GM23338 (cell line): ENCODE results near the gene AP3B2. TPM values are rescaled to one million over a fixed set of nuclear protein-coding genes. Genes with fewer than 3 reads are reported as not detected.

Source experiments
- ATAC-seq: fragments of 200-7000 bp; cut with Tn5 transposase; 3 replicates; pipeline ENCODE4 v1.9.1; 2020
- DNase-seq: peaks from one replicate; pipeline ENCODE4 v3.0.0-alpha.2; 2015; ENCODE audit warnings: low spot score
- H2AFZ ChIP-seq: fragments of 200-600 bp; sonication (generic); 2 replicates; pipeline ENCODE4 v1.8.0; 2016; ENCODE audit warnings: antibody characterized with exemption, mild to moderate bottlenecking, moderate library complexity
- H3F3A ChIP-seq: fragments of 200-600 bp; sonication (generic); replicated peaks from 2 replicates; pipeline ENCODE4 v1.8.0; 2017; ENCODE audit warnings: antibody characterized with exemption, mixed run types, low read depth
- H3K27ac ChIP-seq: fragments of 200-600 bp; sonication (generic); 2 replicates; pipeline ENCODE4 v1.6.1; 2016; ENCODE audit warnings: low read depth
- H3K27me3 ChIP-seq: fragments of 200-600 bp; sonication (generic); 2 replicates; pipeline ENCODE4 v1.8.0; 2016; ENCODE audit warnings: mild to moderate bottlenecking, mixed run types, moderate library complexity; ENCODE audit not compliant: insufficient read depth
- H3K36me3 ChIP-seq: fragments of 200-600 bp; sonication (generic); 2 replicates; pipeline ENCODE4 v1.8.0; 2016; ENCODE audit warnings: mild to moderate bottlenecking; ENCODE audit not compliant: insufficient read depth
- H3K4me1 ChIP-seq: fragments of 200-600 bp; sonication (generic); 2 replicates; pipeline ENCODE4 v1.8.0; 2016; ENCODE audit warnings: mild to moderate bottlenecking, moderate library complexity; ENCODE audit not compliant: insufficient read depth
- H3K4me2 ChIP-seq: fragments of 200-600 bp; sonication (generic); 2 replicates; pipeline ENCODE4 v1.7.1; 2017; ENCODE audit warnings: mixed run types
- H3K4me3 ChIP-seq: fragments of 200-600 bp; sonication (generic); 2 replicates; pipeline ENCODE4 v1.6.1; 2016; ENCODE audit warnings: mixed run types
- H3K79me2 ChIP-seq: fragments of 200-600 bp; sonication (generic); replicated peaks from 2 replicates; pipeline ENCODE4 v1.8.0; 2017; ENCODE audit warnings: mild to moderate bottlenecking; ENCODE audit not compliant: insufficient read depth
- H3K9me2 ChIP-seq: fragments of 200-600 bp; sonication (generic); 2 replicates; pipeline ENCODE4 v1.8.0; 2017; ENCODE audit not compliant: insufficient read depth
- H4K20me1 ChIP-seq: fragments of 200-600 bp; sonication (generic); replicated peaks from 2 replicates; pipeline ENCODE4 v1.8.0; 2017; ENCODE audit warnings: mild to moderate bottlenecking; ENCODE audit not compliant: insufficient read depth
- H3K27ac Mint-ChIP-seq: 2 replicates; pipeline ENCODE4 v1.8.0; 2020; ENCODE audit warnings: inconsistent platforms, mild to moderate bottlenecking, moderate library complexity, mixed read lengths
- H3K27me3 Mint-ChIP-seq: 3 replicates; pipeline ENCODE4 v1.8.0; 2022; ENCODE audit warnings: low read depth, mild to moderate bottlenecking, moderate library complexity, mixed read lengths, inconsistent platforms; ENCODE audit not compliant: insufficient read depth, poor library complexity
- H3K36me3 Mint-ChIP-seq: 3 replicates; pipeline ENCODE4 v1.8.0; 2021; ENCODE audit warnings: low read depth, mild to moderate bottlenecking, inconsistent platforms, moderate library complexity, mixed read lengths
- H3K4me1 Mint-ChIP-seq: 3 replicates; pipeline ENCODE4 v1.8.0; 2020; ENCODE audit warnings: mild to moderate bottlenecking, inconsistent platforms, mixed read lengths
- H3K4me3 Mint-ChIP-seq: 3 replicates; pipeline ENCODE4 v1.8.0; 2021; ENCODE audit warnings: moderate library complexity, mild to moderate bottlenecking, inconsistent platforms, mixed read lengths
- H3K9me3 Mint-ChIP-seq: 3 replicates; pipeline ENCODE4 v1.8.0; 2020; ENCODE audit warnings: moderate library complexity, mild to moderate bottlenecking, inconsistent platforms, mixed read lengths
- CREB1 ChIP-seq: fragments of 250-450 bp; sonication (Bioruptor Pico); IDR thresholded peaks from 2 replicates; pipeline ENCODE4 v1.5.0; 2020; ENCODE audit warnings: low read depth, mild to moderate bottlenecking, moderate library complexity
- EZH2 ChIP-seq: fragments of 200-600 bp; sonication (generic); IDR thresholded peaks from one replicate; pipeline ENCODE4 v1.8.0; 2017; ENCODE audit warnings: antibody characterized with exemption, mild to moderate bottlenecking, low read depth; ENCODE audit not compliant: unreplicated experiment
- EZH2phosphoT487 ChIP-seq: fragments of 200-600 bp; sonication (generic); IDR thresholded peaks from one replicate; pipeline ENCODE4 v1.8.1; 2018; ENCODE audit warnings: antibody characterized with exemption; ENCODE audit not compliant: unreplicated experiment
- JUNB ChIP-seq: IDR thresholded peaks from one replicate; pipeline ENCODE4 v1.6.1; 2016; ENCODE audit warnings: antibody characterized with exemption; ENCODE audit not compliant: unreplicated experiment
- NANOG ChIP-seq: IDR thresholded peaks from 2 replicates; pipeline ENCODE4 v1.6.1; 2016; ENCODE audit warnings: antibody characterized with exemption, borderline replicate concordance
- POLR2AphosphoS5 ChIP-seq: IDR thresholded peaks from 2 replicates; pipeline ENCODE4 v1.6.1; 2016; ENCODE audit warnings: antibody characterized with exemption, low read depth
- REST ChIP-seq: IDR thresholded peaks from one replicate; pipeline ENCODE4 v1.6.1; 2018; ENCODE audit warnings: antibody characterized with exemption; ENCODE audit not compliant: unreplicated experiment
- STAT1 ChIP-seq: IDR thresholded peaks from one replicate; pipeline ENCODE4 v1.6.1; 2016; ENCODE audit warnings: antibody characterized with exemption; ENCODE audit not compliant: unreplicated experiment
- ZNF114 ChIP-seq: fragments of 250-450 bp; sonication (Bioruptor Pico); IDR thresholded peaks from 2 replicates; pipeline ENCODE4 v1.5.0; 2020; ENCODE audit warnings: mild to moderate bottlenecking, moderate library complexity
- ZNF331 ChIP-seq: fragments of 250-450 bp; sonication (Bioruptor Pico); IDR thresholded peaks from 2 replicates; pipeline ENCODE4 v1.5.0; 2020; ENCODE audit warnings: low read depth, mild to moderate bottlenecking, moderate library complexity
- polyA plus RNA-seq: library from polyadenylated mRNA; unstranded; fragments of >200 nt; fragmentation: Nextera tagmentation; extraction: Ambion mirVana; gene quantifications from 2 replicates; pipeline ENCODE4 v1.2.1, GENCODE V29; 2016
- total RNA-seq: library from RNA; depleted of rRNA; stranded (reverse); fragments of >200 nt; shearing (Covaris generic); gene quantifications from 2 replicates; pipeline ENCODE4 v1.2.3, GENCODE V29; 2014
- TF ChIP-seq, protein P1 (sequence below): fragments of 250-450 bp; sonication (Bioruptor Pico); IDR thresholded peaks from 2 replicates; pipeline ENCODE4 v1.5.0; 2020; ENCODE audit warnings: mild to moderate bottlenecking, moderate library complexity
- TF ChIP-seq, protein P2 (sequence below): IDR thresholded peaks from 2 replicates; pipeline ENCODE4 v1.6.1; 2016; ENCODE audit warnings: antibody characterized with exemption
- TF ChIP-seq, protein P3 (sequence below), 2 experiments: fragments of 200-600 bp in 1 of 2; sonication (generic) in 1 of 2; conservative IDR thresholded peaks; 2 replicates each; pipeline versions ENCODE4 v1.5.1 to v1.6.1; 2016 to 2017; ENCODE audit warnings: antibody characterized with exemption in 2 of 2, low read depth in 2 of 2, mild to moderate bottlenecking in 2 of 2, moderate library complexity in 1 of 2

The AP3B2 gene
- total and polyA plus RNA-seq, 2 experiments from 2014 or later: 9.5 to 19.2 TPM

GRCh38 chr15:82679626-82680199 is 30.0 kb downstream of the AP3B2 start:
- Histone ChIP-seq H3K9me2 (no peaks in the 10 kb centered on the region), H3K27me3 (no peaks in the 10 kb centered on the region), H3K79me2 (no peaks in the 10 kb centered on the region), H3K27ac (no peak overlapping the region), H3K36me3 (no peaks in the 10 kb centered on the region), H3K4me1 (peaks cover 10% of the 10 kb centered on the region), H3K4me3 (peak overlapping the region; percentile 92), H3F3A (no peaks in the 10 kb centered on the region), H2AFZ (peak overlapping the region; percentile 97), H3K4me2 (peak overlapping the region; percentile 90), H4K20me1 (no peaks in the 10 kb centered on the region)
- TF ChIP-seq ZNF114 (CRISPR knock-in tag): no peak
- no peak for TF ChIP-seq STAT1
- TF ChIP-seq REST: no peak
- TF ChIP-seq NANOG: no peak
- TF ChIP-seq, protein P1, sequence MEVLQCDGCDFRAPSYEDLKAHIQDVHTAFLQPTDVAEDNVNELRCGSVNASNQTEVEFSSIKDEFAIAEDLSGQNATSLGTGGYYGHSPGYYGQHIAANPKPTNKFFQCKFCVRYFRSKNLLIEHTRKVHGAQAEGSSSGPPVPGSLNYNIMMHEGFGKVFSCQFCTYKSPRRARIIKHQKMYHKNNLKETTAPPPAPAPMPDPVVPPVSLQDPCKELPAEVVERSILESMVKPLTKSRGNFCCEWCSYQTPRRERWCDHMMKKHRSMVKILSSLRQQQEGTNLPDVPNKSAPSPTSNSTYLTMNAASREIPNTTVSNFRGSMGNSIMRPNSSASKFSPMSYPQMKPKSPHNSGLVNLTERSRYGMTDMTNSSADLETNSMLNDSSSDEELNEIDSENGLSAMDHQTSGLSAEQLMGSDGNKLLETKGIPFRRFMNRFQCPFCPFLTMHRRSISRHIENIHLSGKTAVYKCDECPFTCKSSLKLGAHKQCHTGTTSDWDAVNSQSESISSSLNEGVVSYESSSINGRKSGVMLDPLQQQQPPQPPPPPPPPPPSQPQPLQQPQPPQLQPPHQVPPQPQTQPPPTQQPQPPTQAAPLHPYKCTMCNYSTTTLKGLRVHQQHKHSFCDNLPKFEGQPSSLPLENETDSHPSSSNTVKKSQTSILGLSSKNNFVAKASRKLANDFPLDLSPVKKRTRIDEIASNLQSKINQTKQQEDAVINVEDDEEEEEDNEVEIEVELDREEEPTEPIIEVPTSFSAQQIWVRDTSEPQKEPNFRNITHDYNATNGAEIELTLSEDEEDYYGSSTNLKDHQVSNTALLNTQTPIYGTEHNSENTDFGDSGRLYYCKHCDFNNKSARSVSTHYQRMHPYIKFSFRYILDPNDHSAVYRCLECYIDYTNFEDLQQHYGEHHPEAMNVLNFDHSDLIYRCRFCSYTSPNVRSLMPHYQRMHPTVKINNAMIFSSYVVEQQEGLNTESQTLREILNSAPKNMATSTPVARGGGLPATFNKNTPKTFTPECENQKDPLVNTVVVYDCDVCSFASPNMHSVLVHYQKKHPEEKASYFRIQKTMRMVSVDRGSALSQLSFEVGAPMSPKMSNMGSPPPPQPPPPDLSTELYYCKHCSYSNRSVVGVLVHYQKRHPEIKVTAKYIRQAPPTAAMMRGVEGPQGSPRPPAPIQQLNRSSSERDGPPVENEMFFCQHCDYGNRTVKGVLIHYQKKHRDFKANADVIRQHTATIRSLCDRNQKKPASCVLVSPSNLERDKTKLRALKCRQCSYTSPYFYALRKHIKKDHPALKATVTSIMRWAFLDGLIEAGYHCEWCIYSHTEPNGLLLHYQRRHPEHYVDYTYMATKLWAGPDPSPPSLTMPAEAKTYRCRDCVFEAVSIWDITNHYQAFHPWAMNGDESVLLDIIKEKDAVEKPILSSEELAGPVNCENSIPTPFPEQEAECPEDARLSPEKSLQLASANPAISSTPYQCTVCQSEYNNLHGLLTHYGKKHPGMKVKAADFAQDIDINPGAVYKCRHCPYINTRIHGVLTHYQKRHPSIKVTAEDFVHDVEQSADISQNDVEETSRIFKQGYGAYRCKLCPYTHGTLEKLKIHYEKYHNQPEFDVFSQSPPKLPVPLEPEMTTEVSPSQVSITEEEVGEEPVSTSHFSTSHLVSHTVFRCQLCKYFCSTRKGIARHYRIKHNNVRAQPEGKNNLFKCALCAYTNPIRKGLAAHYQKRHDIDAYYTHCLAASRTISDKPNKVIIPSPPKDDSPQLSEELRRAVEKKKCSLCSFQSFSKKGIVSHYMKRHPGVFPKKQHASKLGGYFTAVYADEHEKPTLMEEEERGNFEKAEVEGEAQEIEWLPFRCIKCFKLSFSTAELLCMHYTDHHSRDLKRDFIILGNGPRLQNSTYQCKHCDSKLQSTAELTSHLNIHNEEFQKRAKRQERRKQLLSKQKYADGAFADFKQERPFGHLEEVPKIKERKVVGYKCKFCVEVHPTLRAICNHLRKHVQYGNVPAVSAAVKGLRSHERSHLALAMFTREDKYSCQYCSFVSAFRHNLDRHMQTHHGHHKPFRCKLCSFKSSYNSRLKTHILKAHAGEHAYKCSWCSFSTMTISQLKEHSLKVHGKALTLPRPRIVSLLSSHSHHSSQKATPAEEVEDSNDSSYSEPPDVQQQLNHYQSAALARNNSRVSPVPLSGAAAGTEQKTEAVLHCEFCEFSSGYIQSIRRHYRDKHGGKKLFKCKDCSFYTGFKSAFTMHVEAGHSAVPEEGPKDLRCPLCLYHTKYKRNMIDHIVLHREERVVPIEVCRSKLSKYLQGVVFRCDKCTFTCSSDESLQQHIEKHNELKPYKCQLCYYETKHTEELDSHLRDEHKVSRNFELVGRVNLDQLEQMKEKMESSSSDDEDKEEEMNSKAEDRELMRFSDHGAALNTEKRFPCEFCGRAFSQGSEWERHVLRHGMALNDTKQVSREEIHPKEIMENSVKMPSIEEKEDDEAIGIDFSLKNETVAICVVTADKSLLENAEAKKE: no peak
- TF ChIP-seq CREB1 (CRISPR knock-in tag): no peak
- TF ChIP-seq, protein P2, sequence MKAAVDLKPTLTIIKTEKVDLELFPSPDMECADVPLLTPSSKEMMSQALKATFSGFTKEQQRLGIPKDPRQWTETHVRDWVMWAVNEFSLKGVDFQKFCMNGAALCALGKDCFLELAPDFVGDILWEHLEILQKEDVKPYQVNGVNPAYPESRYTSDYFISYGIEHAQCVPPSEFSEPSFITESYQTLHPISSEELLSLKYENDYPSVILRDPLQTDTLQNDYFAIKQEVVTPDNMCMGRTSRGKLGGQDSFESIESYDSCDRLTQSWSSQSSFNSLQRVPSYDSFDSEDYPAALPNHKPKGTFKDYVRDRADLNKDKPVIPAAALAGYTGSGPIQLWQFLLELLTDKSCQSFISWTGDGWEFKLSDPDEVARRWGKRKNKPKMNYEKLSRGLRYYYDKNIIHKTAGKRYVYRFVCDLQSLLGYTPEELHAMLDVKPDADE: no peak
- TF ChIP-seq EZH2phosphoT487: no peak
- TF ChIP-seq JUNB: no peak
- TF ChIP-seq EZH2: no peak
- no peak for TF ChIP-seq POLR2AphosphoS5
- TF ChIP-seq, protein P3, sequence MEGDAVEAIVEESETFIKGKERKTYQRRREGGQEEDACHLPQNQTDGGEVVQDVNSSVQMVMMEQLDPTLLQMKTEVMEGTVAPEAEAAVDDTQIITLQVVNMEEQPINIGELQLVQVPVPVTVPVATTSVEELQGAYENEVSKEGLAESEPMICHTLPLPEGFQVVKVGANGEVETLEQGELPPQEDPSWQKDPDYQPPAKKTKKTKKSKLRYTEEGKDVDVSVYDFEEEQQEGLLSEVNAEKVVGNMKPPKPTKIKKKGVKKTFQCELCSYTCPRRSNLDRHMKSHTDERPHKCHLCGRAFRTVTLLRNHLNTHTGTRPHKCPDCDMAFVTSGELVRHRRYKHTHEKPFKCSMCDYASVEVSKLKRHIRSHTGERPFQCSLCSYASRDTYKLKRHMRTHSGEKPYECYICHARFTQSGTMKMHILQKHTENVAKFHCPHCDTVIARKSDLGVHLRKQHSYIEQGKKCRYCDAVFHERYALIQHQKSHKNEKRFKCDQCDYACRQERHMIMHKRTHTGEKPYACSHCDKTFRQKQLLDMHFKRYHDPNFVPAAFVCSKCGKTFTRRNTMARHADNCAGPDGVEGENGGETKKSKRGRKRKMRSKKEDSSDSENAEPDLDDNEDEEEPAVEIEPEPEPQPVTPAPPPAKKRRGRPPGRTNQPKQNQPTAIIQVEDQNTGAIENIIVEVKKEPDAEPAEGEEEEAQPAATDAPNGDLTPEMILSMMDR (conservative IDR thresholded peaks at IDR 0.05; ENCODE audit: low read depth in 2 of 2): no peak
- TF ChIP-seq ZNF331: no peak
- Mint-ChIP-seq H3K9me3 (no peaks in the 10 kb centered on the region; the same call in 2 of the 3 replicates), H3K36me3 (no peaks in the 10 kb centered on the region), H3K4me3 (peak overlapping the region; percentile 92), H3K27ac (no peak overlapping the region; the same call in 1 of the 2 replicates), H3K27me3 (peaks cover 10% of the 10 kb centered on the region), H3K4me1 (peaks cover 11% of the 10 kb centered on the region; the same call in 2 of the 3 replicates)
- DNase-seq: peak; percentile 70
- peak; percentile 50 for ATAC-seq
